Measurements from ENCODE around the gene DOCK11.
"Not testable (repeated sequence)": the region's sequence is repeated elsewhere in the genome, so short reads cannot be mapped to it uniquely, and the experiment has no call there.

DOCK11 gene

GRCh38 chrX:118484216-118484903, 11.3 kb upstream of the DOCK11 start:
- Histone ChIP-seq H3K9ac (ENCODE audit: low read depth, low read length, poor library complexity, severe bottlenecking) (no peak overlapping the region), H3K27me3 (ENCODE audit: insufficient read depth, low read length, poor library complexity, severe bottlenecking) (no peaks in the 10 kb centered on the region), H3K9me2 (replicated peaks; ENCODE audit: low read depth, low read length) (no peaks in the 10 kb centered on the region), H2AFZ (ENCODE audit: low read length) (no peak overlapping the region), H3K4me1 (ENCODE audit: insufficient read depth, low read length, poor library complexity, severe bottlenecking) (no peaks in the 10 kb centered on the region), H3K4me2 (ENCODE audit: low read depth, low read length, poor library complexity, severe bottlenecking) (no peak overlapping the region), H3K36me3 (ENCODE audit: insufficient read depth, low read length) (no peaks in the 10 kb centered on the region), H4K20me1 (ENCODE audit: insufficient read depth, low read length, poor library complexity, severe bottlenecking) (no peaks in the 10 kb centered on the region), H3K4me3 (ENCODE audit: low read length, poor library complexity, severe bottlenecking) (no peak overlapping the region), H3K79me2 (ENCODE audit: insufficient read depth, low read length) (no peaks in the 10 kb centered on the region), H3K9me3 (ENCODE audit: insufficient read depth, low read depth, low read length) (no peaks in the 10 kb centered on the region), H3F3A (ENCODE audit: low read depth) (no peaks in the 10 kb centered on the region)
- TF ChIP-seq CTCF (conservative IDR thresholded peaks at IDR 0.05; ENCODE audit: low read length) (no peak), EZH2phosphoT487 (IDR thresholded peaks at IDR 0.05; ENCODE audit: borderline replicate concordance) (no peak)

- not testable (repeated sequence) for H3K79me2 ChIP-seq (ENCODE audit: insufficient read depth, low read length); H3F3A ChIP-seq (ENCODE audit: low read depth); H2AFZ ChIP-seq (ENCODE audit: low read length); H3K4me1 ChIP-seq (ENCODE audit: insufficient read depth, low read length, poor library complexity, severe bottlenecking); H3K9ac ChIP-seq (ENCODE audit: low read depth, low read length, poor library complexity, severe bottlenecking); H3K27me3 ChIP-seq (ENCODE audit: insufficient read depth, low read length, poor library complexity, severe bottlenecking); H4K20me1 ChIP-seq (ENCODE audit: insufficient read depth, low read length, poor library complexity, severe bottlenecking); H3K9me2 ChIP-seq (replicated peaks; ENCODE audit: low read depth, low read length); H3K4me2 ChIP-seq (ENCODE audit: low read depth, low read length, poor library complexity, severe bottlenecking); H3K36me3 ChIP-seq (ENCODE audit: insufficient read depth, low read length); H3K9me3 ChIP-seq (ENCODE audit: insufficient read depth, low read depth, low read length); H3K4me3 ChIP-seq (ENCODE audit: low read length, poor library complexity, severe bottlenecking)
Observed at GRCh38 chrX:118486693-118487092, 8.9 kb upstream of the DOCK11 start.

GRCh38 chrX:118493016-118493415, 2.6 kb upstream of the DOCK11 start:
- H3K79me2 ChIP-seq (ENCODE audit: insufficient read depth, low read length): peaks cover 16% of the 10 kb centered on the region; the same call in 1 of the 2 replicates
- no peaks in the 10 kb centered on the region for H4K20me1 ChIP-seq (ENCODE audit: insufficient read depth, low read length, poor library complexity, severe bottlenecking)
- H3K4me3 ChIP-seq (ENCODE audit: low read length, poor library complexity, severe bottlenecking): no peak overlapping the region
- no peaks in the 10 kb centered on the region for H3K9me2 ChIP-seq (replicated peaks; ENCODE audit: low read depth, low read length)
- peaks cover 17% of the 10 kb centered on the region for H3K4me1 ChIP-seq (ENCODE audit: insufficient read depth, low read length, poor library complexity, severe bottlenecking)
- no peak overlapping the region for H2AFZ ChIP-seq (ENCODE audit: low read length)
- no peaks in the 10 kb centered on the region for H3K27me3 ChIP-seq (ENCODE audit: insufficient read depth, low read length, poor library complexity, severe bottlenecking)
- H3F3A ChIP-seq (ENCODE audit: low read depth): no peaks in the 10 kb centered on the region
- H3K36me3 ChIP-seq (ENCODE audit: insufficient read depth, low read length): no peaks in the 10 kb centered on the region
- H3K4me2 ChIP-seq (ENCODE audit: low read depth, low read length, poor library complexity, severe bottlenecking): no peak overlapping the region
- TF ChIP-seq EZH2phosphoT487 (IDR thresholded peaks at IDR 0.05; ENCODE audit: borderline replicate concordance) (no peak), CTCF (conservative IDR thresholded peaks at IDR 0.05; ENCODE audit: low read length) (no peak)
- no peaks in the 10 kb centered on the region for H3K9me3 ChIP-seq (ENCODE audit: insufficient read depth, low read depth, low read length)
- no peak overlapping the region for H3K9ac ChIP-seq (ENCODE audit: low read depth, low read length, poor library complexity, severe bottlenecking)
